LNCAP (cell line): Measurements from ENCODE around the gene MLLT6.
A peak's percentile ranks its signal among the peaks of the same experiment; 100 is the strongest.

Experiments used
- CTCF ChIP-seq: fragments of 450-650 bp; IDR thresholded peaks from 2 replicates; pipeline ENCODE4 v1.5.1; 2017; ENCODE audit warnings: mild to moderate bottlenecking

The MLLT6 gene

GRCh38 chr17:38751808-38752307 is 46.8 kb downstream of the MLLT6 start:
- no peak for TF ChIP-seq CTCF

GRCh38 chr17:38752308-38753070 is 47.4 kb downstream of the MLLT6 start, which contains the start of gene PSMB3:
Gene PSMB3 (plus strand): TSS chr17:38752741. CDS start chr17:38752827, 86 bp downstream.
- no peak for TF ChIP-seq CTCF

- no peak for TF ChIP-seq CTCF
Observed at GRCh38 chr17:38753071-38753506, 48.0 kb downstream of the MLLT6 start.

- peak; percentile 29; the same call in 1 of the 2 replicates for TF ChIP-seq CTCF
Observed at GRCh38 chr17:38761612-38762011, 56.5 kb downstream of the MLLT6 start.

- no peak for TF ChIP-seq CTCF
Observed at GRCh38 chr17:38762231-38762630, 57.2 kb downstream of the MLLT6 start.

- no peak for TF ChIP-seq CTCF
Observed at GRCh38 chr17:38766341-38766740, 61.3 kb downstream of the MLLT6 start.

- TF ChIP-seq CTCF = no peak
Observed at GRCh38 chr17:38768417-38768816, 63.3 kb downstream of the MLLT6 start.
